CD1c-positive myeloid dendritic cell (primary cell): ENCODE measurements around the gene PSENEN.
"Not testable (repeated sequence)": the region's sequence is repeated elsewhere in the genome, so short reads cannot be mapped to it uniquely, and the experiment has no call there.

Experiments
- DNase-seq: peaks from one replicate; pipeline ENCODE4 v3.0.0-alpha.2; 2016; ENCODE audit errors: extremely low spot score

The PSENEN gene

GRCh38 chr19:35751839-35752745 is 6.6 kb downstream of the PSENEN start:
- DNase-seq, result peak; percentile 14

DNA sequence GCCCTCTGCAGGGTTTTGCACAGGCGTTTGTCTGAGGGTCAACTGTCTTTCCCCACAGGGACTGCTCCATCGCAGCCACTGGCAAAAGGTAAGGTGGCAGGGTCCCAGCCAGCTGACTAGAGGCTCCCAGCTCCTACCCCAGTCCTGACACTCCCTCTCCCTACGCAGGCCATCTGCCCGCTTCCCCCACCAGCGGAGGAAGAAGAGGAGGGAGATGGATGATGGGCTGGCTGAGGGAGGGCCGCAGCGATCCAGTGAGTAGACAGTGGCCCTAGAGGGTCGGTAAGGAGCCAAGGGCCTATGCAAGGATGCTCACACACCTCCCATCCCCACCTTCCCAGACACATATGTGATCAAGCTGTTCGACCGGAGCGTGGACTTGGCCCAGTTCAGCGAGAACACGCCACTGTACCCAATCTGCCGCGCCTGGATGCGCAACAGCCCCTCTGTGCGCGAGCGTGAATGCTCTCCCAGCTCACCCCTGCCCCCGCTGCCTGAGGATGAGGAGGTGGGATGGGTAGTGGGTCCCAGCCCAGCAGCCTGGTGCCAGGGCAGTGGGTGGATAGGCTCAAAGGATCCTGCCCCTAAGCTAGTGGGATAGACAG is 7.4 kb downstream of the PSENEN start:
- no peak for DNase-seq

GRCh38 chr19:35753634-35754369 is 8.4 kb downstream of the PSENEN start:
- no peak for DNase-seq

- no peak for DNase-seq
These were observed 9.1 kb downstream of the PSENEN start for GRCh38 chr19:35754370-35755130.

DNA sequence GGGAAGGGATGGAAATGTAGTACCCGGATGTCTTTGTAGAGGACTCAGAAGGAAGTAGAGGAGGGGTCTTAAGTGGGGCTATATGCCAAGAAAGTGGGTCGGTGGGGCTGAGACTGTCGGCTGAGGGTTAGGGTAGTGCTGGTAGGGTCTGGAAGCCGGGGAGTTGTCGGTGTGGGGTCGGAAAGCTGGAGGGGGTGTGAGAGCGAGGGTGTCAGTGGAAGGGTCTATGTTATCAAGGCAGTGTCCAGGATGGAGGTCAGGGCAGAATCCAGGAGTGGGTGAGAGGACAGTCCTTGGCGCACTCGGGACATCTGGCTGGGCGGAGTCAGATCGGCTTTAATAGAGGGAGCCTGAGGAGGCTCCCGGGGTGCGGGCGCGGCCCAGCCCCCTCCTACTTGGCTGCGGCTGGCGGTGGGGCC is 9.7 kb downstream of the PSENEN start:
- DNase-seq, result no peak

GRCh38 chr19:35755550-35756376 is 10.3 kb downstream of the PSENEN start:
- DNase-seq, result peak; percentile 64

DNA sequence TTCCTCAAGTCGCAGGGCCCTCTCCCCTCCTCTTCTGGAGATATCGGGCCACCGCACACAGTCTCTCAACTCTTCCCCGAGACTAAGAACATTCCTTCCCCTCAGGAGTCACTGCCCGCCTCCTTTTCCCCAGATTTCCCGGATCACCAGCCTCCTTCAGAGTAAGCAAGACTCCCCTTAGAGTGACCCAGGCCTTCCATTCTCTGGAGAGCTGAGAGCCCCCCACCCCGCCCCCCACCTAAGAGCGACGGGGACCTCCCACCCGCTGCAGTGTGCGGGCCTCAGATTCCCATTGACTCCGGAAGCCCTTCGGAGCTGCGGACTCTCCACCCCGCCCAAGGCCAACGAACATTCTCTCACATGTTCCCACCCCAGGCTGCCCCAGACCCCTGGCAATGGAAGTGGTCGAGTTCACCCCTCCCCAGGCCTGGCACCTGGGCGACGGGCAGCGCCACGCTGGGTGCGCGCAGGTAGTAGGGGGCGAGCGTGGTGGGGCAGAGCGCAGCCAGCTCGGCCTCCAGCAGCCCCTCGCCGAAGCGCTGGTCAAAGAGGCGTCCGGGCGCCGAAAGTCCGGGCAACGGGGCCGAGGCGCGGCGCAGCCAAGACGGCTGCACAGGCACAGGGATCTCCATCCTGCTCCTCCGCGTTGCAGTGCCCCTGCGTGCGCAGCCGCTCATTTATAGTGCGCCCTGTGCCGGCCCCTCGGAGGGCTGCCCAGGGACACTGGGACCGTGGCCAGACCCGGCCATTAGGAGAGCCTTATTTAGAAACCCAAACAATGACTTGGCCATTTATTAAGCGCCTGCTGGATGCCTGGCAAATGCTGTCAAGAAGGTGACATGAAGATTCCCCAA is 11.2 kb downstream of the PSENEN start, which contains the start of gene HSPB6:
HSPB6 (minus strand) TSS at position 653 of the 854 bp plus-strand sequence; CDS start at position 632, 21 bp downstream.
- no peak for DNase-seq

GRCh38 chr19:35757231-35757748 is 11.8 kb downstream of the PSENEN start:
- DNase-seq, result no peak

- DNase-seq, result peak; percentile 99
These were observed 12.5 kb downstream of the PSENEN start, which contains the start of gene PROSER3 for GRCh38 chr19:35757749-35758608. PROSER3 (plus strand) TSS chr19:35758176; CDS start chr19:35758216, 40 bp downstream.

GRCh38 chr19:35759697-35760096 is 14.2 kb downstream of the PSENEN start:
- no peak for DNase-seq

DNA sequence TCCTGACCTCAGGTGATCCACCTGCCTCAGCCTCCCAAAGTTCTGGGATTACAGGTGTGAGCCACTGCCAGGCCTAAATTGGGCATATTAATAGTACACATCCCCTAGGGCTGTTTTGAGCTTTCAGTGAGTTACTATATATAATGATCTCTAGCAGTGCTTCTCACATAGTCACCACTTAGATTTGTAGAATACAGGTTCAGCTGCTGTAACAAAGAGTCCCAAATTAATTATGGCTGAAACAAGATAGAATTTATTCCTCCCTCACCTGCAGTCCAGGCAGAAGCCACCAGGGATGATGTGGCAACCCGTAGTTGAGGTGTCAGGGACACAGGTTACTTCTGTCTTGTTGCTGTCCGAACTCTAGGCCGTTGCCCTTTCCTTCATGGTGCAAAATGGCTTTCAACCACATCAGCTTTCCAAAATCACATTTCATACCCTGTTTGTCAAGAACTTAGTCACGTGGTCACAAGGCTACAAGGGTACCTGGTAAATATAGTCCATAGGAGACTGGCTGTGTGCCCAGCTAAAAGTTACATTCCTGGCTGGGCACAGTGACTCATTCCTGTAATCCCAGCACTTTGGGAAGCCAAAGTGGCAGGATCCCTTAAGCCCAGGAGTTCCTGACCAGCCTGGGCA is 15.4 kb downstream of the PSENEN start:
- DNase-seq, result no peak

GRCh38 chr19:35764432-35765315 is 19.2 kb downstream of the PSENEN start:
- DNase-seq, result no peak

GRCh38 chr19:35766571-35767104 is 21.2 kb downstream of the PSENEN start:
- DNase-seq, result no peak

DNA sequence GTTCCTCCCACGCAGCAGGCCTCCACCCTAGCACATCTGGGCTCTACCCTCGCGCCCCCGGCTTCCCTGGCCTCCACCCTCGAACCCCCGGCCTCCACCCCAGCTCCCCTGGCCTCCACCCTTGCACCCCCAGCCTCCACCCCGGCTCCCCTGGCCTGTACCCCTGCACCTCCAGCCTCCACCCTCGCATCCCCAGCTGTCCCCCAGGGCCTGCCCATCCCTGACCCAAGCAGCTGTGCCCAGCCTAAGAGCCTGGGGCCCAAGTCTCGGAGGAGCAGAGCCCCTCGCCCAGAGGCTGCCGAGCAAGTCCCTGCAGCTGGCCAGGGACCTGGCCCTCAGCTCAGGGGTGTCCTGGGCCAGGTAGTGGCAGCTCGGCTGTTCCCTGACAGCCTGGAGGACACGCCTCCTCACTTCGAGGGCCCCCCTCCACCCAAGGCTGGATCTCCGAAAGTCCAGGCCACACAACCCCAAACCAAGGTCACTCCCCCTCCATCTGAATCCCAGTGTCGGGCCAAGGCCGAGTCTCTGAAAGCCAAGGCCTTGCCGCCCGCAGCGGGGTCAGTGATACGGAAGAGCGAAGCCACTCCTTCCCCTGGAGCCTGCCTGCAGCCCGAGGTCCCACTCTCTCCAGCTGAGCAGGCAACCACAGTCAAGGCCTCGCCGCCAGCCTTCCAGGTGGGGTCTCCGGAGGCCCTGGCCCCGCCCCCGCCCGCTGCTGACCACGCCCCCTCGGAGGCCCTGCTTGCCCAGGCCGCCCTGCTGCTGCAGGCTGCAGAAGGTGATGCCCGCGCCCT is 22.0 kb downstream of the PSENEN start:
- no peak for DNase-seq

GRCh38 chr19:35768082-35768421 is 22.6 kb downstream of the PSENEN start:
- no peak for DNase-seq

- not testable (repeated sequence) for DNase-seq
These were observed 26.9 kb downstream of the PSENEN start for GRCh38 chr19:35772362-35772761.
